GM21737 (cell line): Measurements from ENCODE around the gene KCNJ4.
"Not testable (repeated sequence)": the region's sequence is repeated elsewhere in the genome, so short reads cannot be mapped to it uniquely, and the experiment has no call there.

ENCODE experiments used
- ATAC-seq: cut with Tn5 transposase; IDR thresholded peaks from one replicate; pipeline ENCODE4 v1.9.1; 2021; ENCODE audit warnings: mild to moderate bottlenecking, moderate library complexity; ENCODE audit not compliant: unreplicated experiment

The KCNJ4 gene

GRCh38 chr22:38415561-38416321, 39.3 kb downstream of the KCNJ4 start:
- ATAC-seq = no peak

- ATAC-seq = no peak
Measured at GRCh38 chr22:38415046-38415445, 40.0 kb downstream of the KCNJ4 start.

GRCh38 chr22:38414009-38414395, 41.0 kb downstream of the KCNJ4 start:
- no peak for ATAC-seq

- ATAC-seq = no peak
Measured at GRCh38 chr22:38413085-38414008, 41.7 kb downstream of the KCNJ4 start.

GRCh38 chr22:38412435-38413084, 42.4 kb downstream of the KCNJ4 start:
- no peak for ATAC-seq

- no peak for ATAC-seq
Measured at GRCh38 chr22:38411016-38411415, 44.0 kb downstream of the KCNJ4 start.

GRCh38 chr22:38409916-38410315, 45.1 kb downstream of the KCNJ4 start:
- ATAC-seq = not testable (repeated sequence)

GRCh38 chr22:38406617-38407016, 48.4 kb downstream of the KCNJ4 start:
- ATAC-seq = no peak

GRCh38 chr22:38404419-38404818, 50.6 kb downstream of the KCNJ4 start:
- no peak for ATAC-seq

- no peak for ATAC-seq
Measured at GRCh38 chr22:38403812-38404211, 51.2 kb downstream of the KCNJ4 start.

GRCh38 chr22:38402204-38402603, 52.8 kb downstream of the KCNJ4 start:
- ATAC-seq = no peak

GRCh38 chr22:38401336-38402084, 53.5 kb downstream of the KCNJ4 start:
- ATAC-seq = no peak

- ATAC-seq = not testable (repeated sequence)
Measured at GRCh38 chr22:38400256-38400655, 54.7 kb downstream of the KCNJ4 start.

- peak; percentile 45 for ATAC-seq
Measured at GRCh38 chr22:38398609-38399461, 56.2 kb downstream of the KCNJ4 start.

GRCh38 chr22:38398181-38398608, 56.8 kb downstream of the KCNJ4 start:
- peak; percentile 26 for ATAC-seq

GRCh38 chr22:38397189-38398085, 57.6 kb downstream of the KCNJ4 start:
- peak; percentile 28 for ATAC-seq

GRCh38 chr22:38396440-38397069, 58.4 kb downstream of the KCNJ4 start:
- not testable (repeated sequence) for ATAC-seq

- not testable (repeated sequence) for ATAC-seq
Measured at GRCh38 chr22:38395944-38396343, 59.1 kb downstream of the KCNJ4 start.
